Liver (tissue), 9 donors: ENCODE measurements around the gene DMD. TPM values are rescaled to one million over a fixed set of nuclear protein-coding genes. Genes with fewer than 3 reads are reported as not detected.

Experiments
- DNase-seq: peaks from one replicate; pipeline ENCODE4 v3.0.0-alpha.2; 2017; ENCODE audit warnings: low spot score
- H3K27ac ChIP-seq, 2 donors: one replicate each; pipeline ENCODE4 v1.7.0; 2013; ENCODE audit warnings: inconsistent platforms in 2 of 2, low read length in 2 of 2, control low read depth in 1 of 2, low read depth in 1 of 2, mild to moderate bottlenecking in 1 of 2
- H3K27me3 ChIP-seq, 4 donors: one replicate each; pipeline versions ENCODE4 v1.6.1 to v1.7.0; 2013; ENCODE audit warnings: low read length in 3 of 4, inconsistent platforms in 1 of 4, mild to moderate bottlenecking in 1 of 4, moderate library complexity in 1 of 4; ENCODE audit not compliant: control insufficient read depth in 4 of 4, insufficient read depth in 4 of 4
- H3K36me3 ChIP-seq, 4 donors: one replicate each; pipeline versions ENCODE4 v1.6.1 to v1.7.0; 2013; ENCODE audit warnings: low read length in 3 of 4, mild to moderate bottlenecking in 3 of 4, low read depth in 1 of 4, moderate library complexity in 1 of 4; ENCODE audit not compliant: control insufficient read depth in 4 of 4, insufficient read depth in 3 of 4
- H3K4me1 ChIP-seq, 4 donors: one replicate each; pipeline versions ENCODE4 v1.6.1 to v1.7.0; 2013; ENCODE audit warnings: low read length in 3 of 4, mild to moderate bottlenecking in 3 of 4, moderate library complexity in 1 of 4; ENCODE audit not compliant: control insufficient read depth in 4 of 4, insufficient read depth in 4 of 4
- H3K4me3 ChIP-seq, 3 donors: one replicate each; pipeline versions ENCODE4 v1.6.1 to v1.7.0; 2013; ENCODE audit warnings: low read length in 3 of 3, control low read depth in 1 of 3, low read depth in 1 of 3, mild to moderate bottlenecking in 1 of 3
- H3K9ac ChIP-seq, 2 donors: one replicate each; pipeline ENCODE4 v1.7.0; 2013; ENCODE audit warnings: low read length in 2 of 2, mild to moderate bottlenecking in 2 of 2, moderate library complexity in 2 of 2, control low read depth in 1 of 2, low read depth in 1 of 2
- H3K9me3 ChIP-seq, 4 donors: one replicate each; pipeline versions ENCODE4 v1.6.1 to v1.7.0; 2013; ENCODE audit warnings: low read length in 3 of 4; ENCODE audit not compliant: control insufficient read depth in 4 of 4
- EGR1 ChIP-seq, 2 donors: IDR thresholded peaks; 2 replicates each; pipeline ENCODE4 v1.6.1; 2016 to 2018; ENCODE audit warnings: antibody characterized with exemption in 2 of 2, low read depth in 2 of 2
- FOXA1 ChIP-seq: IDR thresholded peaks from 2 replicates; pipeline ENCODE4 v1.6.1; 2016; ENCODE audit warnings: antibody characterized with exemption
- FOXA2 ChIP-seq: IDR thresholded peaks from 2 replicates; pipeline ENCODE4 v1.6.1; 2016; ENCODE audit warnings: antibody characterized with exemption
- GABPA ChIP-seq, 2 donors: IDR thresholded peaks in 1 of 2; conservative IDR thresholded peaks in 1 of 2; 2 replicates each; pipeline ENCODE4 v1.6.1; 2016; ENCODE audit warnings: antibody characterized with exemption in 2 of 2, mild to moderate bottlenecking in 1 of 2, moderate library complexity in 1 of 2
- HNF4A ChIP-seq, 2 donors: conservative IDR thresholded peaks; 2 replicates each; pipeline ENCODE4 v1.6.1; 2016; ENCODE audit warnings: antibody characterized with exemption in 2 of 2, mild to moderate bottlenecking in 2 of 2
- NR2F2 ChIP-seq: IDR thresholded peaks from 2 replicates; pipeline ENCODE4 v1.6.1; 2016; ENCODE audit warnings: antibody characterized with exemption
- RAD21 ChIP-seq, 2 donors: IDR thresholded peaks; 2 replicates each; pipeline ENCODE4 v1.6.1; 2016; ENCODE audit warnings: antibody characterized with exemption in 2 of 2, mild to moderate bottlenecking in 2 of 2
- REST ChIP-seq: IDR thresholded peaks from 2 replicates; pipeline ENCODE4 v1.6.1; 2016; ENCODE audit warnings: antibody characterized with exemption, mild to moderate bottlenecking
- RXRA ChIP-seq, 2 donors: IDR thresholded peaks; 2 replicates each; pipeline ENCODE4 v1.6.1; 2017 to 2018; ENCODE audit warnings: antibody characterized with exemption in 2 of 2, mild to moderate bottlenecking in 1 of 2
- SP1 ChIP-seq: IDR thresholded peaks from 2 replicates; pipeline ENCODE4 v1.6.1; 2018; ENCODE audit warnings: antibody characterized with exemption, mild to moderate bottlenecking
- TAF1 ChIP-seq: conservative IDR thresholded peaks from 2 replicates; pipeline ENCODE4 v1.6.1; 2016; ENCODE audit warnings: antibody characterized with exemption, mild to moderate bottlenecking
- YY1 ChIP-seq: IDR thresholded peaks from 2 replicates; pipeline ENCODE4 v1.6.1; 2016; ENCODE audit warnings: antibody characterized with exemption, mild to moderate bottlenecking
- WGBS: extraction: QIAGEN DNeasy Blood & Tissue Kit; methylation state at CpG from one replicate; pipeline ENCODE4 v1.1.7; 2013; 5-methylcytosine and 5-hydroxymethylcytosine counted together
- polyA plus RNA-seq, 2 donors: library from polyadenylated mRNA; stranded (reverse) in 1 of 2; unstranded in 1 of 2; fragments of 200-250 nt in 1 of 2; fragments of >200 nt in 1 of 2; fragmentation: Nextera tagmentation in 1 of 2; extraction: Ambion mirVana in 1 of 2; gene quantifications; one replicate each; pipeline versions ENCODE4 v1.2.1 to v1.2.3, GENCODE V29; 2013 to 2015
- total RNA-seq, 2 donors: library from RNA; depleted of rRNA; stranded (reverse); fragments of >200 nt; gene quantifications; one replicate each; pipeline ENCODE4 v1.2.3, GENCODE V29; 2014
- donor health status: healthy.
- donor health status: healthy.
- donor health status: healthy.
- donor health status: healthy.
- donor health status: healthy.

DMD gene
- total and polyA plus RNA-seq, 4 donors = 14.6 to 61.9 (median 23.9) TPM

DNA sequence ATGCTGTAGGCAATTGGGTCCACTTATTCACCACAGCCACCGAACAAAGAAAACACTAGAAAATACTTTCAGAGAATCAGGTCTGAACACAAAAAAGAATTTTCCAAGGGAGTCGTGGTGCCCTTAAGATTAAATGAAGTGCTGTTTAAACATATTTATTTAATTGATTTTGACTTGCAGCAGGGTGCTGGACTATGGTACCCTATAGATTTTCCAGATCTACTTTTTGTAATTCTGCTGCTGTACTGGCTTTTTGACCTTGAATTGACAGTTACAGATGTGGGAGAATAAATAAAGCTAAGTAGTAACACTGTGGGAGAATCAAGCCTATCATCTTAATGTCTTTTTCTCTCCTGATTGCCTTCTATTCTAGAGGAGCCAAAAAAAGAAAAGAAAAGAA, 1404.2 kb downstream of the DMD start:
- TF ChIP-seq HNF4A (conservative IDR thresholded peaks at IDR 0.05) (peak; percentile 38 to 40), EGR1 (IDR thresholded peaks at IDR 0.05; ENCODE audit: low read depth in 2 of 2) (no peak)
- H3K27me3 ChIP-seq = no peaks in the 10 kb centered on the region
- 53% methylated on average over 2 of the region's 2 CpGs for WGBS
- peaks cover 0 to 6% (median 3%) of the 10 kb centered on the region in 4 donors for H3K4me1 ChIP-seq
- no peaks in the 10 kb centered on the region for H3K36me3 ChIP-seq
- DNase-seq = no peak
- H3K9me3 ChIP-seq = no peaks in the 10 kb centered on the region
- H3K4me3 ChIP-seq = no peak overlapping the region
- no peak overlapping the region for H3K9ac ChIP-seq
- H3K27ac ChIP-seq = no peak overlapping the region

DNA sequence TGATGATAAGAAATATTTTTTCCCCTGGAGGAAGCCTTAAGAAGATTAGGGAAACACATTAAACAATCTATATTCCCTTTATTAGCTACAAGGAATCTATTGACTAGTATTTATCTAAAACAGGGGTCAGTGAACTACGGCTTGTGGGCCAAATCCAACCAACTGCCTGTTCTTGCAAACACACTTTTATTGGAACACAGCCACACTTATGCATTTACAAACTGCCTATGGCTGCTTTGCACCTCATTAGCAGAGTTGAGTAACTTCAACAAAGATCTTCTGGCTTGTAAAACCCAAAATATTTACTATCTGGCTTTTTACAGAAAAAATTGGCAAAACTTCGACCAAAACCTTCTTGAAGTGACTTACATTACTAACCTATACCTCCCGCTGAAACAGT, 1405.6 kb downstream of the DMD start:
- no peak overlapping the region for H3K27ac ChIP-seq
- no peaks in the 10 kb centered on the region for H3K36me3 ChIP-seq
- no peak overlapping the region for H3K4me3 ChIP-seq
- H3K4me1 ChIP-seq = peaks cover 0 to 6% (median 3%) of the 10 kb centered on the region in 4 donors
- DNase-seq = no peak
- no peak for TF ChIP-seq NR2F2
- peak; percentile 29 to 48 for TF ChIP-seq RXRA (IDR thresholded peaks at IDR 0.05)
- 58% methylated on average over 3 of the region's 3 CpGs for WGBS
- H3K9me3 ChIP-seq = no peaks in the 10 kb centered on the region
- H3K9ac ChIP-seq = no peak overlapping the region
- no peaks in the 10 kb centered on the region for H3K27me3 ChIP-seq

DNA sequence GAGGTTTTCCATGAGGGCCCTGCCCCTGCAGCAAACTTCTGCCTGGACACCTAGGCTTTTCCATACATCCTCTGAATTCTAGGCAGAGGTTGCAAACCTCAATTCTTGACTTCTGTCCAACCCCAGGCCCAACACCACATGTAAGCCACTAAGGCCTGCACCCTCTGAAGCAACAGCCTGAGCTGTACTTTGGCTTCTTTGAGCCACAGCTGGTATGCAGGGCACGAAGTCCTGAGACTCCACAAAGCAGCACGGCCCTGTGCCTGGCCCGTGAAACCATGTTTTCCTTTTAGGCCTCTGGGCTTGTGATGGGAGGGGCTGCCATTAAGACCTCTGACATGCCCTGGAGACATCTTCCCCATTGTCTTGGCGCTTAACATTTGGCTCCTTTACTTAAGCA, 1411.1 kb downstream of the DMD start:
- no peak overlapping the region for H3K27ac ChIP-seq
- no peaks in the 10 kb centered on the region for H3K36me3 ChIP-seq
- 73% methylated on average over 4 of the region's 4 CpGs for WGBS
- no peaks in the 10 kb centered on the region for H3K27me3 ChIP-seq
- H3K9me3 ChIP-seq = no peaks in the 10 kb centered on the region
- TF ChIP-seq HNF4A (conservative IDR thresholded peaks at IDR 0.05) (peak; percentile 15 to 30), YY1 (no peak), RAD21 (IDR thresholded peaks at IDR 0.05) (peak in 1 of 2 donors; percentile 4)
- DNase-seq = no peak
- H3K4me1 ChIP-seq = no peaks in the 10 kb centered on the region
- no peak overlapping the region for H3K4me3 ChIP-seq
- no peak overlapping the region for H3K9ac ChIP-seq

DNA sequence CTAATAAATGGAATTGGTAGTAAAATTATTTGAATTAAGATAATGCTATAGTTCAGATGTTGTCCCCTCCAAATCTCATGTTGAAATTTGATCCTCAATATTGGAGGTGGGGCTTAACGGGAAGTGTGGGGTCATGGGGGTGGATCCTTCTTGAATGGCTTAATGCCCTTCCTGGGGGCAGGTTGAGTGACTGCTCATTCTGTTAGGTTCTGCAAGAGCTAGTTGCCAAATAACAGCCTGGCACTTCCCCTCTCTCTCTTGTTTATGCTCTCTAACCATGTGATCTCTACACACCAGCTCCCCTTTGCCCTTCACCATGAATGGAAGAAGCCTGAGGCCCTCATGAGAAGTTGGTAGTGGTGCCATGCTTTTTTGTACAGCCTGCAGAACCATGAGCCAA, 1414.7 kb downstream of the DMD start:
- WGBS = 95% methylated on average over 1 of the region's 1 CpG
- Histone ChIP-seq H3K27me3 (no peaks in the 10 kb centered on the region), H3K36me3 (no peaks in the 10 kb centered on the region), H3K9me3 (no peaks in the 10 kb centered on the region), H3K27ac (no peak overlapping the region), H3K4me3 (no peak overlapping the region), H3K9ac (no peak overlapping the region), H3K4me1 (no peaks in the 10 kb centered on the region)
- no peak for TF ChIP-seq RXRA (IDR thresholded peaks at IDR 0.05)
- TF ChIP-seq GABPA (IDR thresholded peaks at IDR 0.05 in 1 of 2, conservative IDR thresholded peaks at IDR 0.05 in 1 of 2) = no peak
- no peak for TF ChIP-seq FOXA2
- TF ChIP-seq TAF1 = no peak
- TF ChIP-seq FOXA1 = no peak
- no peak for TF ChIP-seq RAD21 (IDR thresholded peaks at IDR 0.05)
- no peak for TF ChIP-seq SP1
- no peak for TF ChIP-seq REST
- no peak for DNase-seq
